Loucy (cell line): ENCODE measurements around the gene FGFRL1.

Source experiments
- H2AFZ ChIP-seq: fragments of 200-600 bp; sonication (generic); 2 replicates; pipeline ENCODE4 v1.6.0; 2016; ENCODE audit warnings: antibody characterized with exemption, mild to moderate bottlenecking, low read length, moderate library complexity
- H3F3A ChIP-seq: fragments of 200-600 bp; 2 replicates; pipeline ENCODE4 v1.6.0; 2016; ENCODE audit warnings: antibody characterized with exemption, low read depth, mild to moderate bottlenecking
- H3K27me3 ChIP-seq: fragments of 200-600 bp; sonication (generic); 2 replicates; pipeline ENCODE4 v1.6.1; 2014; ENCODE audit warnings: low read length, mild to moderate bottlenecking; ENCODE audit not compliant: insufficient read depth, poor library complexity, severe bottlenecking
- H3K36me3 ChIP-seq: fragments of 200-600 bp; sonication (generic); 2 replicates; pipeline ENCODE4 v1.6.1; 2016; ENCODE audit warnings: low read length; ENCODE audit not compliant: insufficient read depth
- H3K4me1 ChIP-seq: fragments of 200-600 bp; sonication (generic); 2 replicates; pipeline ENCODE4 v1.5.1; 2014; ENCODE audit warnings: low read length, mild to moderate bottlenecking; ENCODE audit not compliant: insufficient read depth, poor library complexity, severe bottlenecking
- H3K4me2 ChIP-seq: fragments of 200-600 bp; sonication (generic); 2 replicates; pipeline ENCODE4 v1.6.0; 2014; ENCODE audit warnings: antibody characterized with exemption, low read length, low read depth, mild to moderate bottlenecking; ENCODE audit not compliant: poor library complexity, severe bottlenecking
- H3K4me3 ChIP-seq: fragments of 200-600 bp; sonication (generic); 2 replicates; pipeline ENCODE4 v1.5.1; 2014; ENCODE audit warnings: low read length, mild to moderate bottlenecking, mixed read lengths; ENCODE audit not compliant: poor library complexity, severe bottlenecking
- H3K79me2 ChIP-seq: fragments of 200-600 bp; sonication (generic); 2 replicates; pipeline ENCODE4 v1.6.1; 2014; ENCODE audit warnings: low read length; ENCODE audit not compliant: insufficient read depth
- H3K9ac ChIP-seq: fragments of 200-600 bp; sonication (generic); 2 replicates; pipeline ENCODE4 v1.6.0; 2014; ENCODE audit warnings: mild to moderate bottlenecking, low read depth, low read length, moderate library complexity; ENCODE audit not compliant: poor library complexity, severe bottlenecking
- H3K9me2 ChIP-seq: fragments of 200-600 bp; sonication (generic); replicated peaks from 2 replicates; pipeline ENCODE4 v1.6.1; 2016; ENCODE audit warnings: low read depth, low read length, mixed read lengths
- H3K9me3 ChIP-seq: fragments of 200-600 bp; sonication (generic); 2 replicates; pipeline ENCODE4 v1.6.1; 2014; ENCODE audit warnings: mild to moderate bottlenecking, antibody characterized with exemption, low read length, low read depth; ENCODE audit not compliant: insufficient read depth
- H4K20me1 ChIP-seq: fragments of 200-600 bp; sonication (generic); 2 replicates; pipeline ENCODE4 v1.6.0; 2014; ENCODE audit warnings: antibody characterized with exemption, low read length, mild to moderate bottlenecking; ENCODE audit not compliant: insufficient read depth, poor library complexity, severe bottlenecking
- CTCF ChIP-seq: fragments of 200-600 bp; sonication (generic); conservative IDR thresholded peaks from 2 replicates; pipeline ENCODE4 v1.5.1; 2014; ENCODE audit warnings: mild to moderate bottlenecking, antibody characterized with exemption, low read length
- EZH2phosphoT487 ChIP-seq: fragments of 200-600 bp; IDR thresholded peaks from 2 replicates; pipeline ENCODE4 v1.6.1; 2018; ENCODE audit warnings: antibody characterized with exemption, mild to moderate bottlenecking, moderate library complexity, borderline replicate concordance

The FGFRL1 gene

GRCh38 chr4:1032861-1033260 lies 21.4 kb downstream of the FGFRL1 start:
- no peaks in the 10 kb centered on the region for H3K79me2 ChIP-seq
- no peaks in the 10 kb centered on the region for H3K9me3 ChIP-seq
- H3K27me3 ChIP-seq = no peaks in the 10 kb centered on the region
- no peak overlapping the region for H2AFZ ChIP-seq
- TF ChIP-seq EZH2phosphoT487 = no peak
- no peak for TF ChIP-seq CTCF
- no peaks in the 10 kb centered on the region for H3F3A ChIP-seq
- H3K4me2 ChIP-seq = no peak overlapping the region
- H3K9me2 ChIP-seq = no peaks in the 10 kb centered on the region
- no peaks in the 10 kb centered on the region for H4K20me1 ChIP-seq
- H3K36me3 ChIP-seq = no peaks in the 10 kb centered on the region
- H3K4me3 ChIP-seq = no peak overlapping the region
- H3K9ac ChIP-seq = no peak overlapping the region
- H3K4me1 ChIP-seq = no peaks in the 10 kb centered on the region

- no peak overlapping the region for H3K9ac ChIP-seq
- no peaks in the 10 kb centered on the region for H3K9me3 ChIP-seq
- H4K20me1 ChIP-seq = no peaks in the 10 kb centered on the region
- no peak overlapping the region for H2AFZ ChIP-seq
- no peak overlapping the region for H3K4me3 ChIP-seq
- no peaks in the 10 kb centered on the region for H3K4me1 ChIP-seq
- H3K27me3 ChIP-seq = no peaks in the 10 kb centered on the region
- H3K4me2 ChIP-seq = no peak overlapping the region
- TF ChIP-seq EZH2phosphoT487 (no peak), CTCF (no peak)
- no peaks in the 10 kb centered on the region for H3K79me2 ChIP-seq
- no peaks in the 10 kb centered on the region for H3K36me3 ChIP-seq
- H3K9me2 ChIP-seq = no peaks in the 10 kb centered on the region
- no peaks in the 10 kb centered on the region for H3F3A ChIP-seq
Measured at GRCh38 chr4:1033840-1034551, 22.6 kb downstream of the FGFRL1 start.

GRCh38 chr4:1035510-1035909 lies 24.1 kb downstream of the FGFRL1 start:
- Histone ChIP-seq H3K27me3 (no peaks in the 10 kb centered on the region), H3K79me2 (no peaks in the 10 kb centered on the region), H4K20me1 (no peaks in the 10 kb centered on the region), H3K9ac (no peak overlapping the region), H3K9me2 (no peaks in the 10 kb centered on the region), H3K9me3 (no peaks in the 10 kb centered on the region), H3K36me3 (no peaks in the 10 kb centered on the region), H3K4me3 (no peak overlapping the region), H2AFZ (no peak overlapping the region), H3K4me1 (no peaks in the 10 kb centered on the region), H3F3A (no peaks in the 10 kb centered on the region), H3K4me2 (no peak overlapping the region)
- TF ChIP-seq CTCF = no peak
